Erythroblast (primary cell): ENCODE measurements around the gene SHISA2.

Experiments
- GATA1 ChIP-seq: IDR thresholded peaks from 2 replicates; pipeline ENCODE4 v1.6.1; 2011; ENCODE audit warnings: low read depth, mild to moderate bottlenecking, control low read depth, low read length, moderate library complexity
- POLR2A ChIP-seq: IDR thresholded peaks from 2 replicates; pipeline ENCODE4 v1.6.1; 2011; ENCODE audit warnings: mild to moderate bottlenecking, low read length

- TF ChIP-seq POLR2A (no peak), GATA1 (no peak)
These were observed 10.1 kb upstream of the SHISA2 start for GRCh38 chr13:26061947-26062346.
